ENCODE results near the gene FAXDC2. TPM values are rescaled to one million over a fixed set of nuclear protein-coding genes. Genes with fewer than 3 reads are reported as not detected.

The FAXDC2 gene
- total and polyA plus RNA-seq, 2 of the 13 experiments (the other 11 are each of a cell fraction or from before 2014, with no cell fraction given), result 4.7 to 58.8 TPM

GRCh38 chr5:154860123-154860522 lies 9.7 kb upstream of the FAXDC2 start (continued):
- TF ChIP-seq ZBED4 (CRISPR knock-in tag; IDR thresholded peaks at IDR 0.05; ENCODE audit: borderline replicate concordance) (no peak), ZNF280B (CRISPR knock-in tag; IDR thresholded peaks at IDR 0.05; ENCODE audit: borderline replicate concordance) (no peak), KLF13 (CRISPR knock-in tag; IDR thresholded peaks at IDR 0.05) (no peak), FIP1L1 (IDR thresholded peaks at IDR 0.05; ENCODE audit: borderline replicate concordance, insufficient read depth, low read depth, low read length) (no peak), ZNF552 (CRISPR knock-in tag; IDR thresholded peaks at IDR 0.05; ENCODE audit: borderline replicate concordance) (no peak), ZBTB8A (CRISPR knock-in tag; IDR thresholded peaks at IDR 0.05; ENCODE audit: borderline replicate concordance, low read depth) (no peak), NRL (CRISPR knock-in tag; IDR thresholded peaks at IDR 0.05; ENCODE audit: borderline replicate concordance) (no peak), STAT5B (CRISPR knock-in tag; IDR thresholded peaks at IDR 0.05) (no peak), ZNF781 (CRISPR knock-in tag; IDR thresholded peaks at IDR 0.05; ENCODE audit: borderline replicate concordance, not compliant biosample characterization) (no peak), ZBTB21 (CRISPR knock-in tag; IDR thresholded peaks at IDR 0.05) (no peak), FOXP1 (IDR thresholded peaks at IDR 0.05) (no peak), FOXP1 (CRISPR knock-in tag; IDR thresholded peaks at IDR 0.05) (peak; percentile 22; the same call in 1 of the 2 replicates)
- TF ChIP-seq, protein P1, sequence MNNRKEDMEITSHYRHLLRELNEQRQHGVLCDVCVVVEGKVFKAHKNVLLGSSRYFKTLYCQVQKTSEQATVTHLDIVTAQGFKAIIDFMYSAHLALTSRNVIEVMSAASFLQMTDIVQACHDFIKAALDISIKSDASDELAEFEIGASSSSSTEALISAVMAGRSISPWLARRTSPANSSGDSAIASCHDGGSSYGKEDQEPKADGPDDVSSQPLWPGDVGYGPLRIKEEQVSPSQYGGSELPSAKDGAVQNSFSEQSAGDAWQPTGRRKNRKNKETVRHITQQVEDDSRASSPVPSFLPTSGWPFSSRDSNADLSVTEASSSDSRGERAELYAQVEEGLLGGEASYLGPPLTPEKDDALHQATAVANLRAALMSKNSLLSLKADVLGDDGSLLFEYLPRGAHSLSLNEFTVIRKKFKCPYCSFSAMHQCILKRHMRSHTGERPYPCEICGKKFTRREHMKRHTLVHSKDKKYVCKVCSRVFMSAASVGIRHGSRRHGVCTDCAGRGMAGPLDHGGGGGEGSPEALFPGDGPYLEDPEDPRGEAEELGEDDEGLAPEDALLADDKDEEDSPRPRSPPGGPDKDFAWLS (CRISPR knock-in tag; IDR thresholded peaks at IDR 0.05; ENCODE audit: borderline replicate concordance), result no peak
- TF ChIP-seq, protein P2, sequence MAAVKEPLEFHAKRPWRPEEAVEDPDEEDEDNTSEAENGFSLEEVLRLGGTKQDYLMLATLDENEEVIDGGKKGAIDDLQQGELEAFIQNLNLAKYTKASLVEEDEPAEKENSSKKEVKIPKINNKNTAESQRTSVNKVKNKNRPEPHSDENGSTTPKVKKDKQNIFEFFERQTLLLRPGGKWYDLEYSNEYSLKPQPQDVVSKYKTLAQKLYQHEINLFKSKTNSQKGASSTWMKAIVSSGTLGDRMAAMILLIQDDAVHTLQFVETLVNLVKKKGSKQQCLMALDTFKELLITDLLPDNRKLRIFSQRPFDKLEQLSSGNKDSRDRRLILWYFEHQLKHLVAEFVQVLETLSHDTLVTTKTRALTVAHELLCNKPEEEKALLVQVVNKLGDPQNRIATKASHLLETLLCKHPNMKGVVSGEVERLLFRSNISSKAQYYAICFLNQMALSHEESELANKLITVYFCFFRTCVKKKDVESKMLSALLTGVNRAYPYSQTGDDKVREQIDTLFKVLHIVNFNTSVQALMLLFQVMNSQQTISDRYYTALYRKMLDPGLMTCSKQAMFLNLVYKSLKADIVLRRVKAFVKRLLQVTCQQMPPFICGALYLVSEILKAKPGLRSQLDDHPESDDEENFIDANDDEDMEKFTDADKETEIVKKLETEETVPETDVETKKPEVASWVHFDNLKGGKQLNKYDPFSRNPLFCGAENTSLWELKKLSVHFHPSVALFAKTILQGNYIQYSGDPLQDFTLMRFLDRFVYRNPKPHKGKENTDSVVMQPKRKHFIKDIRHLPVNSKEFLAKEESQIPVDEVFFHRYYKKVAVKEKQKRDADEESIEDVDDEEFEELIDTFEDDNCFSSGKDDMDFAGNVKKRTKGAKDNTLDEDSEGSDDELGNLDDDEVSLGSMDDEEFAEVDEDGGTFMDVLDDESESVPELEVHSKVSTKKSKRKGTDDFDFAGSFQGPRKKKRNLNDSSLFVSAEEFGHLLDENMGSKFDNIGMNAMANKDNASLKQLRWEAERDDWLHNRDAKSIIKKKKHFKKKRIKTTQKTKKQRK (IDR thresholded peaks at IDR 0.05; ENCODE audit: low read length), result no peak

All from HepG2 (cell line).